Left lobe of liver (tissue), 2 donors: ENCODE data around the gene AKAP13. TPM values are rescaled to one million over a fixed set of nuclear protein-coding genes. Genes with fewer than 3 reads are reported as not detected.
"Not testable (repeated sequence)": the region's sequence is repeated elsewhere in the genome, so short reads cannot be mapped to it uniquely, and the experiment has no call there.

ENCODE experiments used
- ATAC-seq: fragments of 200-7000 bp; cut with Tn5 transposase; one replicate; pipeline ENCODE4 v1.9.1; 2020; ENCODE audit warnings: mild to moderate bottlenecking, moderate library complexity
- DNase-seq: peaks from one replicate; pipeline ENCODE4 v3.0.0-alpha.2; 2020; ENCODE audit warnings: low spot score
- total RNA-seq: library from RNA; stranded (reverse); gene quantifications from one replicate; pipeline ENCODE4 v1.2.1, GENCODE V29; 2021
- donor health status: DM: no; HTN: no; CAD: no; lungs with moderate emphysema.
- donor health status: DM: no; HTN: yes; CAD: no.

Gene AKAP13
- total RNA-seq, 1 donor from 2014 or later: 60.5 TPM

GRCh38 chr15:85793641-85794597 is 413.5 kb downstream of the AKAP13 start:
- peak; percentile 74 for ATAC-seq
- peak; percentile 87 for DNase-seq

- ATAC-seq: peak; percentile 94
- DNase-seq: peak; percentile 96
These were observed 414.4 kb downstream of the AKAP13 start, which contains the start of gene KLHL25 for GRCh38 chr15:85794598-85795336. Gene KLHL25 (minus strand): TSS chr15:85794925. CDS start chr15:85769810, 25,115 bp downstream.

GRCh38 chr15:85795337-85796305 is 415.2 kb downstream of the AKAP13 start:
- DNase-seq (peak; percentile 33), ATAC-seq (no peak)

GRCh38 chr15:85796371-85796770 is 416.0 kb downstream of the AKAP13 start:
- peak; percentile 37 for DNase-seq
- not testable (repeated sequence) for ATAC-seq
